ENCODE results near the gene BUB3.

The BUB3 gene

DNA sequence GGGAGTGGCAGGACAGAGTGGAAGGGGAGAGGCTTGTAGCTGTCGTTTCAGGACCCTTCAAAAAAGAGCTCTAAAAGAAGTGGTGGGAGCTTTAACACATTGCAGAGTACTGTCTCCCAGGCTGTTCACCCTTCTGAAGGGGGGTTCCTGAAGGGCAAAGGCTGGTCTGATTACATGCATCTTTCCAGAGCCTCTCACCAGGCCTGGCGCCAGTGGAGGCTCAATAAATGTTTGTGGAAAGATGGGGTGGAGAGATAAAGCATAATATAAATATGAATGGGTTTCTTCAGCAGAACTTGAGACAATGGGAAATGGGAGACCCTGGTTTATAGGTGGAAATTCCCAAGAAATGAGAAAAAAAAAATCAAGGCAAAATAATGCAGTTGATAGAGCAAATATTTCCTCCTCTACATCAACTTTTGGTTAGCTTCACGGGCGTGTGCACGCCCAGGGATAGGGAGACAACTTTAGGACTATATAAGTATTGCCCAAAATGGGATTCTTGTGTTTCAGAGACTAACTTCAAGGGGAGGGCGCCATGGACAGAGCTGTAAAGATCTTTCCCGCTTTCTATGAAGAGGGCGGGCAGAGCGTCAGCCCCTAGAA lies 613 bp upstream of the BUB3 start:
- H3K9ac ChIP-seq (ENCODE audit: low read length) = no peak overlapping the region
- H3K4ac ChIP-seq (ENCODE audit: low read depth, low read length) = no peak overlapping the region
- H3K4me2 ChIP-seq (ENCODE audit: low read length) = no peak overlapping the region
- no CpG with 5 or more reads among the region's 9 CpGs for WGBS (ENCODE audit: extremely low coverage, insufficient coverage, insufficient read length)
- no peak overlapping the region for H2BK5ac ChIP-seq (ENCODE audit: low read depth, low read length, poor library complexity)
- no peak overlapping the region for H3K23ac ChIP-seq (ENCODE audit: low read length)
- H4K12ac ChIP-seq (ENCODE audit: low read depth, low read length) = no peak overlapping the region
- H3K27me3 ChIP-seq (ENCODE audit: insufficient read depth, low read length) = peaks cover 31% of the 10 kb centered on the region
- H3K79me1 ChIP-seq (ENCODE audit: low read length) = peaks cover 7% of the 10 kb centered on the region
- no peak overlapping the region for H2BK12ac ChIP-seq (ENCODE audit: low read length)
- no peak overlapping the region for H2BK120ac ChIP-seq (ENCODE audit: insufficient read depth, low read length, poor library complexity)
- H3K79me2 ChIP-seq (ENCODE audit: control insufficient read depth, insufficient read depth, low read length, poor library complexity) = peaks cover 8% of the 10 kb centered on the region
- H3K4me3 ChIP-seq (ENCODE audit: low read depth, low read length) = no peak overlapping the region
- H3K18ac ChIP-seq (ENCODE audit: low read length) = no peak overlapping the region
- H4K8ac ChIP-seq (ENCODE audit: low read depth, low read length) = peak overlapping the region; percentile 17
- no peak for DNase-seq
- no peak overlapping the region for H2AFZ ChIP-seq (ENCODE audit: insufficient read depth, low read length, poor library complexity)
- H3K36me3 ChIP-seq (ENCODE audit: control insufficient read depth in 1 of 2, insufficient read depth in 2 of 2, low read length in 2 of 2) = peaks cover 4 to 8% of the 10 kb centered on the region in 2 experiments
- peaks cover 9 to 10% of the 10 kb centered on the region in 2 experiments for H3K4me1 ChIP-seq (ENCODE audit: control insufficient read depth in 1 of 2, insufficient read depth in 2 of 2, low read length in 2 of 2)
- no peak overlapping the region for H3K27ac ChIP-seq (ENCODE audit: low read depth, low read length)
- no peak overlapping the region for H3K14ac ChIP-seq (ENCODE audit: low read length)
- no peak overlapping the region for H2AK5ac ChIP-seq (ENCODE audit: low read length)
- H3K9me3 ChIP-seq (ENCODE audit: insufficient read depth, low read depth, low read length) = peaks cover 3% of the 10 kb centered on the region
- no peak overlapping the region for H4K91ac ChIP-seq (ENCODE audit: low read depth, low read length)

DNA sequence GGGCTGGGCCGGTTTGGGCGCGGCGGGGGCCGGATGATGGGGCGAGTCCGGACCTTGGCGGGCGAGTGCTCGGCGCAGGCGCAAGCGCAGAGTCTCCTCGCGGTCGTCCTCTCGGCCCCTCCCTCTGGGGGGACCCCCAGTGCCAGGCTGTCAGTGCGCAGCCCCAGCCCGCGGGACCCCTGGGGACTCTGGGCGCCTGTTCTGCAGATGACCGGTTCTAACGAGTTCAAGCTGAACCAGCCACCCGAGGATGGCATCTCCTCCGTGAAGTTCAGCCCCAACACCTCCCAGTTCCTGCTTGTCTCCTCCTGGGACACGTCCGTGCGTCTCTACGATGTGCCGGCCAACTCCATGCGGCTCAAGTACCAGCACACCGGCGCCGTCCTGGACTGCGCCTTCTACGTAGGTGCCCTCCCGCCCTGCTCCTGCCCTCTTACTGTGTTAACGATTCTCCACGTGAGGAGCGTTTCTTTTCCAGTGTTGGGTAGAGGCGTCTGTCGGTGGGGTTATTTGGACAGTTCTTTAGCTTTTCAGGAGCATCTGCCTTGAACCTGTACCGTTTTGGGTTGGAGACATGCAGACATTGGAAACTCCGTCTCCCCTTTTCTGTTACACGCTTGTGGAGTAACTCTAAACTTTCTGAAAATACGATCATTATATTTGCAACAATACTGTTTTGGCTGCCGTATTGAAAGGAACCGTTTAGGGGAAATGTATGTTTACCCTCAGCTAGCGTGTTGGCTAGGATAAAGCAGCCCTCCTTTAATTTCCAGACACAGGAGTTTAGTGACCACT lies 706 bp downstream of the BUB3 start:
- DNase-seq = peak; percentile 64 to 76
- peak overlapping the region; percentile 50 for H2BK120ac ChIP-seq (ENCODE audit: insufficient read depth, low read length, poor library complexity)
- H3K14ac ChIP-seq (ENCODE audit: low read length) = peak overlapping the region; percentile 73
- H3K4me3 ChIP-seq (ENCODE audit: low read depth, low read length) = peak overlapping the region; percentile 92
- peaks cover 8% of the 10 kb centered on the region for H3K79me2 ChIP-seq (ENCODE audit: control insufficient read depth, insufficient read depth, low read length, poor library complexity)
- H3K79me1 ChIP-seq (ENCODE audit: low read length) = peaks cover 7% of the 10 kb centered on the region
- peaks cover 4 to 8% of the 10 kb centered on the region in 2 experiments for H3K36me3 ChIP-seq (ENCODE audit: control insufficient read depth in 1 of 2, insufficient read depth in 2 of 2, low read length in 2 of 2)
- H3K27ac ChIP-seq (ENCODE audit: low read depth, low read length) = peak overlapping the region; percentile 39
- H3K9me3 ChIP-seq (ENCODE audit: insufficient read depth, low read depth, low read length) = peaks cover 1% of the 10 kb centered on the region
- WGBS (ENCODE audit: extremely low coverage, insufficient coverage, insufficient read length) = no CpG with 5 or more reads among the region's 49 CpGs
- peak overlapping the region; percentile 86 for H3K18ac ChIP-seq (ENCODE audit: low read length)
- peak overlapping the region; percentile 87 for H3K9ac ChIP-seq (ENCODE audit: low read length)
- H2BK12ac ChIP-seq (ENCODE audit: low read length) = no peak overlapping the region
- H3K4me2 ChIP-seq (ENCODE audit: low read length) = peak overlapping the region; percentile 74
- peak overlapping the region; percentile 21 for H2AK5ac ChIP-seq (ENCODE audit: low read length)
- H3K4me1 ChIP-seq (ENCODE audit: control insufficient read depth in 1 of 2, insufficient read depth in 2 of 2, low read length in 2 of 2) = peaks cover 6% of the 10 kb centered on the region in 2 experiments
- H2BK5ac ChIP-seq (ENCODE audit: low read depth, low read length, poor library complexity) = peak overlapping the region; percentile 79
- peak overlapping the region; percentile 59 for H4K12ac ChIP-seq (ENCODE audit: low read depth, low read length)
- H3K27me3 ChIP-seq (ENCODE audit: insufficient read depth, low read length) = peaks cover 17% of the 10 kb centered on the region
- H2AFZ ChIP-seq (ENCODE audit: insufficient read depth, low read length, poor library complexity) = peak overlapping the region; percentile 90
- H4K8ac ChIP-seq (ENCODE audit: low read depth, low read length) = peak overlapping the region; percentile 92
- peak overlapping the region; percentile 87 for H3K4ac ChIP-seq (ENCODE audit: low read depth, low read length)
- peak overlapping the region; percentile 87 for H4K91ac ChIP-seq (ENCODE audit: low read depth, low read length)
- no peak overlapping the region for H3K23ac ChIP-seq (ENCODE audit: low read length)

DNA sequence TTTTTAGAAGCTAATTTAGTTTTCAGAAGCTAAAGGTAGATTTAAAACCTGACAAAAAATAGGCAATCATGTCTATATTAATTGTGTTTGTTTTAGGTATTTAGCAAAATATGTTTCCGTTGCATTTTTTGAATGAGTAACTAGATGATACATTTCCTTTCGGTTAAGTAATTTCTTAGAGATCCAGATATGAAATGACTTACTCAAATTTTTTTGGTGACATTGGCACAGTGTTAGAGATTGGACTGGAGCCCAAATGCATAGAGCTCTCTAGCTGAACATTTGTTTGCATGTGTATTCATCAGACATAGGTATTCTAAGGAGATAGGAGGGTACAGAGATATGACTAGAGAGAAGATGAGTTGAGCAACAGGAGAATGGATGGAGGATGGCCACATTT lies 1.9 kb downstream of the BUB3 start:
- H2BK120ac ChIP-seq (ENCODE audit: insufficient read depth, low read length, poor library complexity) = no peak overlapping the region
- no peak overlapping the region for H2AK5ac ChIP-seq (ENCODE audit: low read length)
- no peak overlapping the region for H4K12ac ChIP-seq (ENCODE audit: low read depth, low read length)
- no peak for DNase-seq
- no peak overlapping the region for H3K9ac ChIP-seq (ENCODE audit: low read length)
- H4K8ac ChIP-seq (ENCODE audit: low read depth, low read length) = no peak overlapping the region
- H3K27me3 ChIP-seq (ENCODE audit: insufficient read depth, low read length) = peaks cover 6% of the 10 kb centered on the region
- no peak overlapping the region for H4K91ac ChIP-seq (ENCODE audit: low read depth, low read length)
- H3K4ac ChIP-seq (ENCODE audit: low read depth, low read length) = peak overlapping the region; percentile 76
- no peak overlapping the region for H3K4me3 ChIP-seq (ENCODE audit: low read depth, low read length)
- H3K18ac ChIP-seq (ENCODE audit: low read length) = no peak overlapping the region
- H3K23ac ChIP-seq (ENCODE audit: low read length) = no peak overlapping the region
- H3K27ac ChIP-seq (ENCODE audit: low read depth, low read length) = no peak overlapping the region
- H3K36me3 ChIP-seq (ENCODE audit: control insufficient read depth in 1 of 2, insufficient read depth in 2 of 2, low read length in 2 of 2) = peaks cover 6 to 10% of the 10 kb centered on the region in 2 experiments
- H2BK5ac ChIP-seq (ENCODE audit: low read depth, low read length, poor library complexity) = no peak overlapping the region
- H3K4me2 ChIP-seq (ENCODE audit: low read length) = no peak overlapping the region
- peaks cover 8% of the 10 kb centered on the region for H3K79me2 ChIP-seq (ENCODE audit: control insufficient read depth, insufficient read depth, low read length, poor library complexity)
- H3K14ac ChIP-seq (ENCODE audit: low read length) = no peak overlapping the region
- no peak overlapping the region for H2AFZ ChIP-seq (ENCODE audit: insufficient read depth, low read length, poor library complexity)
- peaks cover 2% of the 10 kb centered on the region in 2 experiments for H3K4me1 ChIP-seq (ENCODE audit: control insufficient read depth in 1 of 2, insufficient read depth in 2 of 2, low read length in 2 of 2)
- WGBS (ENCODE audit: extremely low coverage, insufficient coverage, insufficient read length) = no CpG with 5 or more reads among the region's 2 CpGs
- H3K79me1 ChIP-seq (ENCODE audit: low read length) = peaks cover 7% of the 10 kb centered on the region
- no peak overlapping the region for H2BK12ac ChIP-seq (ENCODE audit: low read length)
- H3K9me3 ChIP-seq (ENCODE audit: insufficient read depth, low read depth, low read length) = no peaks in the 10 kb centered on the region

DNA sequence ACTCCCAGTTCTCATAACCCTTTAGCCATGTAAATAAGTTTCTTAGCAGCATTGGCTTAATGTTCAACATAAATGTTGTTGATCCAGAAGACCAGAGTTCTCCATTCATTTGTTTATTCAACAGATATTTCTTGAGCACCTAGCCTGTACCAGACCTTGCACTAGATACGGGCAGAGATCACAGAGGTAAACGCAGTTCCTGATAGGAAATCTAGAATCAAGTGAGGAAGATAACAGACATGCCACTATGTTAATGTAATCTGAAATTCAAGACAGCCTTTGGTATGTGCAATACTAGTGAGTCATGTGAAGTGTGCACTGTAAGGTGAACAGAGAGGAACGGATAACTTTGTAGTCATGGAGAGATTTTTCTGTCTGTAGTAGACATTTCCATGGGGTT lies 3.0 kb downstream of the BUB3 start:
- Histone ChIP-seq H3K4ac (ENCODE audit: low read depth, low read length) (no peak overlapping the region), H3K9me3 (ENCODE audit: insufficient read depth, low read depth, low read length) (no peaks in the 10 kb centered on the region), H3K23ac (ENCODE audit: low read length) (no peak overlapping the region), H4K12ac (ENCODE audit: low read depth, low read length) (no peak overlapping the region), H3K79me2 (ENCODE audit: control insufficient read depth, insufficient read depth, low read length, poor library complexity) (peaks cover 8% of the 10 kb centered on the region), H2BK12ac (ENCODE audit: low read length) (no peak overlapping the region), H4K91ac (ENCODE audit: low read depth, low read length) (no peak overlapping the region), H3K9ac (ENCODE audit: low read length) (no peak overlapping the region), H2AK5ac (ENCODE audit: low read length) (no peak overlapping the region), H3K18ac (ENCODE audit: low read length) (no peak overlapping the region), H2BK120ac (ENCODE audit: insufficient read depth, low read length, poor library complexity) (no peak overlapping the region), H3K79me1 (ENCODE audit: low read length) (peaks cover 7% of the 10 kb centered on the region), H3K14ac (ENCODE audit: low read length) (no peak overlapping the region), H3K27ac (ENCODE audit: low read depth, low read length) (no peak overlapping the region), H2AFZ (ENCODE audit: insufficient read depth, low read length, poor library complexity) (no peak overlapping the region), H4K8ac (ENCODE audit: low read depth, low read length) (no peak overlapping the region), H3K4me1 (ENCODE audit: control insufficient read depth in 1 of 2, insufficient read depth in 2 of 2, low read length in 2 of 2) (no peaks in the 10 kb centered on the region), H3K4me3 (ENCODE audit: low read depth, low read length) (no peak overlapping the region), H3K36me3 (ENCODE audit: control insufficient read depth in 1 of 2, insufficient read depth in 2 of 2, low read length in 2 of 2) (peaks cover 6 to 12% of the 10 kb centered on the region in 2 experiments), H2BK5ac (ENCODE audit: low read depth, low read length, poor library complexity) (no peak overlapping the region), H3K27me3 (ENCODE audit: insufficient read depth, low read length) (no peaks in the 10 kb centered on the region), H3K4me2 (ENCODE audit: low read length) (no peak overlapping the region)
- peak; percentile 58 to 89 for DNase-seq
- WGBS (ENCODE audit: extremely low coverage, insufficient coverage, insufficient read length) = no CpG with 5 or more reads among the region's 3 CpGs

All from trophoblast cell (in vitro differentiated cells and primary cell).